Neural cell (in vitro differentiated cells): ENCODE results near the gene SLC8A3. TPM values are rescaled to one million over a fixed set of nuclear protein-coding genes. Genes with fewer than 3 reads are reported as not detected.

ENCODE experiments used
- H2AFZ ChIP-seq: fragments of 200-600, 300-800 bp; sonication (generic), shearing (Covaris generic); 2 replicates; pipeline ENCODE4 v1.6.0; 2014; ENCODE audit warnings: low read depth, mild to moderate bottlenecking, antibody characterized with exemption, low read length, moderate library complexity
- H3F3A ChIP-seq: fragments of 200-600 bp; shearing (Covaris generic); 2 replicates; pipeline ENCODE4 v1.6.1; 2016; ENCODE audit warnings: mild to moderate bottlenecking, moderate library complexity, mixed read lengths, antibody characterized with exemption, low read length; ENCODE audit not compliant: insufficient read depth, poor library complexity, severe bottlenecking
- H3K27ac ChIP-seq: fragments of 200-600, 300-800 bp; sonication (generic), shearing (Covaris generic); 2 replicates; pipeline ENCODE4 v1.5.1; 2014; ENCODE audit warnings: mild to moderate bottlenecking, low read length, moderate library complexity
- H3K27me3 ChIP-seq: fragments of 300-800, 200-600 bp; sonication (generic), shearing (Covaris generic); 2 replicates; pipeline ENCODE4 v1.6.0; 2014; ENCODE audit warnings: mild to moderate bottlenecking, low read depth, low read length, moderate library complexity; ENCODE audit not compliant: insufficient read depth
- H3K36me3 ChIP-seq: fragments of 300-800, 200-600 bp; sonication (generic), shearing (Covaris generic); 2 replicates; pipeline ENCODE4 v1.5.1; 2014; ENCODE audit warnings: mild to moderate bottlenecking, antibody characterized with exemption, low read length, moderate library complexity; ENCODE audit not compliant: insufficient read depth
- H3K4me2 ChIP-seq: fragments of 300-800, 200-600 bp; sonication (generic), shearing (Covaris generic); 2 replicates; pipeline ENCODE4 v1.6.0; 2014; ENCODE audit warnings: mild to moderate bottlenecking, low read length
- H3K4me3 ChIP-seq: fragments of 300-800, 200-600 bp; sonication (generic), shearing (Covaris generic); 2 replicates; pipeline ENCODE4 v1.5.1; 2014; ENCODE audit warnings: mild to moderate bottlenecking, low read length, moderate library complexity
- H3K79me2 ChIP-seq: fragments of 200-600 bp; shearing (Covaris generic); replicated peaks from 2 replicates; pipeline ENCODE4 v1.6.0; 2014; ENCODE audit warnings: mild to moderate bottlenecking, low read length, moderate library complexity; ENCODE audit not compliant: insufficient read depth
- H3K9ac ChIP-seq: fragments of 300-800, 200-600 bp; sonication (generic), shearing (Covaris generic); 2 replicates; pipeline ENCODE4 v1.6.1; 2016; ENCODE audit warnings: mild to moderate bottlenecking, low read length, mixed read lengths
- H3K9me2 ChIP-seq: fragments of 200-600 bp; shearing (Covaris generic); 2 replicates; pipeline ENCODE4 v1.6.1; 2016; ENCODE audit warnings: mild to moderate bottlenecking, low read length, mixed read lengths; ENCODE audit not compliant: insufficient read depth
- H3K9me3 ChIP-seq: fragments of 200-600, 300-800 bp; sonication (generic), shearing (Covaris generic); 2 replicates; pipeline ENCODE4 v1.6.1; 2016; ENCODE audit warnings: mild to moderate bottlenecking, mixed run types, low read length, moderate library complexity, mixed read lengths
- H4K20me1 ChIP-seq: fragments of 200-600 bp; shearing (Covaris generic); 2 replicates; pipeline ENCODE4 v1.6.1; 2016; ENCODE audit warnings: mild to moderate bottlenecking, mixed run types; ENCODE audit not compliant: insufficient read depth
- CTCF ChIP-seq: fragments of 450-650 bp; IDR thresholded peaks from 2 replicates; pipeline ENCODE4 v1.5.1; 2014; ENCODE audit warnings: antibody characterized with exemption, mild to moderate bottlenecking, moderate library complexity; ENCODE audit not compliant: poor library complexity, severe bottlenecking
- EP300 ChIP-seq: fragments of 450-650 bp; conservative IDR thresholded peaks from 2 replicates; pipeline ENCODE4 v1.6.1; 2014; ENCODE audit warnings: antibody characterized with exemption, mild to moderate bottlenecking, moderate library complexity; ENCODE audit not compliant: poor library complexity, severe bottlenecking
- EZH2 ChIP-seq: fragments of 200-600, 300-800 bp; shearing (Covaris generic), sonication (generic); IDR thresholded peaks from 2 replicates; pipeline ENCODE4 v1.6.1; 2014; ENCODE audit warnings: antibody characterized with exemption, low read length, borderline replicate concordance, mild to moderate bottlenecking; ENCODE audit not compliant: insufficient read depth, poor library complexity, severe bottlenecking
- MXI1 ChIP-seq: fragments of 450-650 bp; conservative IDR thresholded peaks from 2 replicates; pipeline ENCODE4 v1.6.1; 2014; ENCODE audit warnings: antibody characterized with exemption, mild to moderate bottlenecking; ENCODE audit not compliant: poor library complexity, severe bottlenecking
- POLR2AphosphoS5 ChIP-seq: IDR thresholded peaks from 2 replicates; pipeline ENCODE4 v1.6.1; 2012
- RAD21 ChIP-seq: fragments of 450-650 bp; conservative IDR thresholded peaks from 2 replicates; pipeline ENCODE4 v1.6.1; 2014; ENCODE audit warnings: antibody characterized with exemption, mild to moderate bottlenecking, moderate library complexity
- REST ChIP-seq: IDR thresholded peaks from 2 replicates; pipeline ENCODE4 v1.6.1; 2012; ENCODE audit warnings: borderline replicate concordance
- SMC3 ChIP-seq: fragments of 450-650 bp; conservative IDR thresholded peaks from 2 replicates; pipeline ENCODE4 v1.6.1; 2014; ENCODE audit warnings: antibody characterized with exemption, mild to moderate bottlenecking, moderate library complexity; ENCODE audit not compliant: poor library complexity
- TAF1 ChIP-seq: IDR thresholded peaks from 2 replicates; pipeline ENCODE4 v1.6.1; 2012; ENCODE audit warnings: low read depth
- polyA plus RNA-seq: library from polyadenylated mRNA; depleted of rRNA; stranded (reverse); fragments of >200 nt; gene quantifications from 2 replicates; pipeline ENCODE4 v1.2.3, GENCODE V29; 2014

The SLC8A3 gene
- polyA plus RNA-seq, 1 donor from 2014 or later: 2.9 TPM

- Histone ChIP-seq H3K9ac (no peak overlapping the region), H3K9me2 (no peaks in the 10 kb centered on the region), H3K9me3 (no peaks in the 10 kb centered on the region), H2AFZ (no peak overlapping the region), H4K20me1 (no peaks in the 10 kb centered on the region), H3K36me3 (no peaks in the 10 kb centered on the region), H3K79me2 (no peaks in the 10 kb centered on the region), H3F3A (no peaks in the 10 kb centered on the region), H3K4me2 (no peak overlapping the region), H3K27ac (no peak overlapping the region), H3K4me3 (no peak overlapping the region), H3K27me3 (no peaks in the 10 kb centered on the region)
- no peak for TF ChIP-seq POLR2AphosphoS5
- TF ChIP-seq EZH2: no peak
- no peak for TF ChIP-seq EP300
- no peak for TF ChIP-seq CTCF
- TF ChIP-seq MXI1: no peak
- no peak for TF ChIP-seq RAD21
- TF ChIP-seq SMC3: no peak
- TF ChIP-seq TAF1: no peak
- TF ChIP-seq REST: no peak
Measured at GRCh38 chr14:70048313-70048654, 140.5 kb downstream of the SLC8A3 start.

- no peaks in the 10 kb centered on the region for H3K27me3 ChIP-seq
- H4K20me1 ChIP-seq: no peaks in the 10 kb centered on the region
- H3K4me3 ChIP-seq: no peak overlapping the region
- H3K9ac ChIP-seq: no peak overlapping the region
- TF ChIP-seq EP300: no peak
- TF ChIP-seq SMC3: no peak
- no peaks in the 10 kb centered on the region for H3K9me2 ChIP-seq
- no peak overlapping the region for H3K27ac ChIP-seq
- no peak overlapping the region for H3K4me2 ChIP-seq
- H3K9me3 ChIP-seq: no peaks in the 10 kb centered on the region
- no peak overlapping the region for H2AFZ ChIP-seq
- H3F3A ChIP-seq: no peaks in the 10 kb centered on the region
- no peaks in the 10 kb centered on the region for H3K36me3 ChIP-seq
- H3K79me2 ChIP-seq: no peaks in the 10 kb centered on the region
Measured at GRCh38 chr14:70047598-70048312, 141.0 kb downstream of the SLC8A3 start.
